ENCODE results near the gene FAM98A.

FAM98A gene

GRCh38 chr2:33581872-33582271 lies 17.2 kb downstream of the FAM98A start:
- H3K4me1 ChIP-seq (ENCODE audit: insufficient read depth, low read length), result peaks cover 19% of the 10 kb centered on the region; the same call in 1 of the 2 replicates
- no peaks in the 10 kb centered on the region for H3K9me3 ChIP-seq (ENCODE audit: control insufficient read depth, insufficient read depth, low read length)
- H3K9ac ChIP-seq (ENCODE audit: low read depth, low read length), result no peak overlapping the region
- H3K36me3 ChIP-seq (ENCODE audit: insufficient read depth, low read length), result peaks cover 5% of the 10 kb centered on the region; the same call in 1 of the 2 replicates

GRCh38 chr2:33579227-33579626 lies 19.9 kb downstream of the FAM98A start:
- no peaks in the 10 kb centered on the region for H3K36me3 ChIP-seq (ENCODE audit: insufficient read depth, low read length)
- peaks cover 17% of the 10 kb centered on the region; the same call in 1 of the 2 replicates for H3K4me1 ChIP-seq (ENCODE audit: insufficient read depth, low read length)
- H3K9me3 ChIP-seq (ENCODE audit: control insufficient read depth, insufficient read depth, low read length), result no peaks in the 10 kb centered on the region
- H3K9ac ChIP-seq (ENCODE audit: low read depth, low read length), result no peak overlapping the region

GRCh38 chr2:33577668-33578067 lies 21.4 kb downstream of the FAM98A start:
- peaks cover 12% of the 10 kb centered on the region; the same call in 1 of the 2 replicates for H3K4me1 ChIP-seq (ENCODE audit: insufficient read depth, low read length)
- no peak overlapping the region for H3K9ac ChIP-seq (ENCODE audit: low read depth, low read length)
- no peaks in the 10 kb centered on the region for H3K36me3 ChIP-seq (ENCODE audit: insufficient read depth, low read length)
- no peaks in the 10 kb centered on the region for H3K9me3 ChIP-seq (ENCODE audit: control insufficient read depth, insufficient read depth, low read length)

DNA sequence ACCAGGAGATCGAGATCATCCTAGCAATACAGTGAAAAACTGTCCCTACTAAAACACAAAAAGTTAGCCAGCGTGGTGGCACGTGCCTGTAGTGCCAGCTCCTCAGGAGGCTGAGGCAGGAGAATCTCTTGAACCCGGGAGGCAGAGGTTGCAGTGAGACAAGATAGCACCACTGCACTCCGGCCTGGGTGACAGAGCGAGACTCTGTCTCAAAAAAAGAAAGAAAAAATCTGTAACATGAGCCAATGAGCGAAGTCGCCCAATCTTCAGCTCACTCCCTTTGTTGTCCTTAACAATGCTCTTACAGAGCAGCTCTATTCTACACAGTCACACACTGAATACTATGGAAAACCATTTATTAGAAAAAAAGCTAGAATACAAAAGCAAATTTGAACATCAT lies 22.0 kb downstream of the FAM98A start:
- H3K9me3 ChIP-seq (ENCODE audit: control insufficient read depth, insufficient read depth, low read length), result no peaks in the 10 kb centered on the region
- no peak overlapping the region for H3K9ac ChIP-seq (ENCODE audit: low read depth, low read length)
- no peaks in the 10 kb centered on the region for H3K36me3 ChIP-seq (ENCODE audit: insufficient read depth, low read length)
- peaks cover 12% of the 10 kb centered on the region; the same call in 1 of the 2 replicates for H3K4me1 ChIP-seq (ENCODE audit: insufficient read depth, low read length)

- Histone ChIP-seq H3K4me1 (ENCODE audit: insufficient read depth, low read length) (peaks cover 8% of the 10 kb centered on the region; the same call in 1 of the 2 replicates), H3K9me3 (ENCODE audit: control insufficient read depth, insufficient read depth, low read length) (no peaks in the 10 kb centered on the region), H3K9ac (ENCODE audit: low read depth, low read length) (no peak overlapping the region), H3K36me3 (ENCODE audit: insufficient read depth, low read length) (no peaks in the 10 kb centered on the region)
Observed at GRCh38 chr2:33573657-33574056, 25.4 kb downstream of the FAM98A start.

DNA sequence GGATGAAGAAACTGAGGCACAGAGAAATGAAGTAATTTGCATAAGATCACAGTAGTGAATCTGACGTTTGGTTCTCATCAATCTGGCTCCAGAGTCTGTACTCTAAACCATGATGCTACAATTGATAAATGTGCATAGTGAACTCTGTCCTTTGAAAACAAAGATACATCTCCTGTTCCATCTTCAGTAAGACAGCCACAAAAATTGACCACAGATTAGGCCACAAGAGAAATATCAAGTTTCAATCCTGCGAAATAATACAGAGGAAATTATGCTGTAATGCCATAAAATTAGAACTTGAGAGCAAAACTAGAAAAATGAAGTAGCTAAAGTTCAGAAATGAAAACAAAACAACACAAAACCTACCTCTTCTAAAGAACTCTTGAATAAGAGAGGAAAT lies 28.4 kb downstream of the FAM98A start:
- no peaks in the 10 kb centered on the region for H3K4me1 ChIP-seq (ENCODE audit: insufficient read depth, low read length)

DNA sequence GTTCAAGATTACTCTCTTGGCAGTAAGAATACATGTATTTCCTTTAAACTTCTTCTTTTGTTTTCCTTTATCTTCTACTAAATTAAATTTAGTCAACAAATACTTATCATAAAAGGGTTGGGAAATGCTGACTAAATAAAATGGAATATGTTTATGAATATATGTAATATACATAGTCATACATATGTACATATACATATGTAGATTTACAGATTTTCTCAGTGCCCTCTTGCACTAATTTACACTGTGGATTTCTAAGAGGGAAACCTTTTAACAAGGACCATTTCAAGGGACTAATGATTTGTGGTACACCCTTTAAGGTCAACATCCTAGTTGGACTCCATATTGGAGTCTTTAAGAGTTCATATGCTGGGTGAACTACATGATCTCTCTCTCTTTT lies 37.2 kb downstream of the FAM98A start:
- H3K9me3 ChIP-seq (ENCODE audit: control insufficient read depth, insufficient read depth, low read length), result no peaks in the 10 kb centered on the region
- no peaks in the 10 kb centered on the region for H3K4me1 ChIP-seq (ENCODE audit: insufficient read depth, low read length)
- H3K36me3 ChIP-seq (ENCODE audit: insufficient read depth, low read length), result no peaks in the 10 kb centered on the region
- H3K9ac ChIP-seq (ENCODE audit: low read depth, low read length), result no peak overlapping the region

More for the DNA sequence above, 28.4 kb downstream of the FAM98A start:
- no peaks in the 10 kb centered on the region for H3K9me3 ChIP-seq (ENCODE audit: control insufficient read depth, insufficient read depth, low read length)
- no peak overlapping the region for H3K9ac ChIP-seq (ENCODE audit: low read depth, low read length)
- H3K36me3 ChIP-seq (ENCODE audit: insufficient read depth, low read length), result no peaks in the 10 kb centered on the region

- H3K9me3 ChIP-seq (ENCODE audit: control insufficient read depth, insufficient read depth, low read length), result no peaks in the 10 kb centered on the region
Observed at GRCh38 chr2:33560017-33560416, 39.1 kb downstream of the FAM98A start.

GRCh38 chr2:33559328-33559727 lies 39.8 kb downstream of the FAM98A start:
- Histone ChIP-seq H3K4me1 (ENCODE audit: insufficient read depth, low read length) (0 out of 2 replicates have a peak, but pooled peaks cover 10% of the 10 kb centered on the region), H3K36me3 (ENCODE audit: insufficient read depth, low read length) (no peaks in the 10 kb centered on the region), H3K9me3 (ENCODE audit: control insufficient read depth, insufficient read depth, low read length) (no peaks in the 10 kb centered on the region), H3K9ac (ENCODE audit: low read depth, low read length) (no peak overlapping the region)

More at GRCh38 chr2:33560017-33560416, 39.1 kb downstream of the FAM98A start:
- H3K4me1 ChIP-seq (ENCODE audit: insufficient read depth, low read length), result 0 out of 2 replicates have a peak, but pooled peaks cover 6% of the 10 kb centered on the region
- H3K36me3 ChIP-seq (ENCODE audit: insufficient read depth, low read length), result no peaks in the 10 kb centered on the region
- H3K9ac ChIP-seq (ENCODE audit: low read depth, low read length), result no peak overlapping the region

- no peaks in the 10 kb centered on the region for H3K9me3 ChIP-seq (ENCODE audit: control insufficient read depth, insufficient read depth, low read length)
- no peaks in the 10 kb centered on the region for H3K36me3 ChIP-seq (ENCODE audit: insufficient read depth, low read length)
- H3K9ac ChIP-seq (ENCODE audit: low read depth, low read length), result no peak overlapping the region
- peaks cover 10% of the 10 kb centered on the region; the same call in 1 of the 2 replicates for H3K4me1 ChIP-seq (ENCODE audit: insufficient read depth, low read length)
Observed at GRCh38 chr2:33555681-33556080, 43.4 kb downstream of the FAM98A start.

DNA sequence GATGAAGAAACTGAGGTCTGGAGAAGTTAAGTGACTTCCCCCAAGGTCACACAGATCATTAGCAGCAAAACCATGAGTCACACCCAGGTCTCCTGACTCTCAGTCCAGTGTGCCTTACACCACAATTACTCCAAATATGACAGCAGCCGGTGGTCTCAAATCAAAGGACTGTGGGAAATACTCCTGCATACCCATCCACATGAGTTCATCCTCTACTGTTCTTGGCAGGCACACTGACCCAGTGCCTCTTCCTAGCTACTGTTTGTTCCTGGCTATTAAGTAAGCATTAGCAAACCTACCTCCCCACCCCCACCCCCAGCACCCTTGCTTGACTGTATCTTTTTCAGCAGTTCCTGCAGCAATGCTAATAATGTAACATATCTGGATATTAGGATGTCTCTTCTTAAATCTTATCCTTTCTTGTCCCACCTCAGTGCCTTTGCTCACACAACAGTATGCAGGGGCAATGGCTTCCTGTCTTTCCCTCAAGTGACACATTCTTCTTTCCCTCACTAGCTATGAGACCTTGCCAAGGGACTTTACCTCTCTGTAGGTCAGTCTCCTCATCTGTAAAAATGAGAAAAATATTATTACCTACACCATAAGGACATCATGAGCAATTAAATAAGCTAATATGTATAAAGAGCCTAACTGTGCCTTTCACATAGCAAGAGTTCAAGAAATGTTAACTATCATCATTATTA lies 46.2 kb downstream of the FAM98A start:
- Histone ChIP-seq H3K36me3 (ENCODE audit: insufficient read depth, low read length) (no peaks in the 10 kb centered on the region), H3K9ac (ENCODE audit: low read depth, low read length) (no peak overlapping the region), H3K9me3 (ENCODE audit: control insufficient read depth, insufficient read depth, low read length) (no peaks in the 10 kb centered on the region), H3K4me1 (ENCODE audit: insufficient read depth, low read length) (peaks cover 10% of the 10 kb centered on the region; the same call in 1 of the 2 replicates)

DNA sequence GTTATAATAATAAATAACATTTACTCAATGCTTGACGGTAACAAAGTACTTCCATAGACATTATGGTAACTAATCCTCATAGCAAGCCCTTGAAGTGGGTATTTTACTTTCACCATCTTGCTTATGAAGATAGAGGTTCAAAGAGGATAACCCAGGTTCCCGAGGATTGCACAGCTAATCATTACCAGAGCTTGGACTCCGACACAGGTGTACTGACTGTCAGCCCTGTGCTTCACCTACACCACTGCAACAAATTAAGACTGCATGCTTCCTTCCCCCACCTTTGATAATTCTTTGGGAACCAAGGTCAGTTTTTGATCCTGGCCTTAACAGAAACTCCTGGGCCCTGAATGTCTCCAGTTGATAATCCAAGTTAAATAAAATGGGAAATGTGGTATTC lies 48.9 kb downstream of the FAM98A start:
- H3K36me3 ChIP-seq (ENCODE audit: insufficient read depth, low read length), result no peaks in the 10 kb centered on the region
- no peaks in the 10 kb centered on the region for H3K9me3 ChIP-seq (ENCODE audit: control insufficient read depth, insufficient read depth, low read length)
- peaks cover 5% of the 10 kb centered on the region; the same call in 1 of the 2 replicates for H3K4me1 ChIP-seq (ENCODE audit: insufficient read depth, low read length)
- no peak overlapping the region for H3K9ac ChIP-seq (ENCODE audit: low read depth, low read length)

GRCh38 chr2:33541243-33541642 lies 57.9 kb downstream of the FAM98A start:
- peaks cover 4% of the 10 kb centered on the region; the same call in 1 of the 2 replicates for H3K4me1 ChIP-seq (ENCODE audit: insufficient read depth, low read length)
- H3K36me3 ChIP-seq (ENCODE audit: insufficient read depth, low read length), result no peaks in the 10 kb centered on the region
- no peak overlapping the region for H3K9ac ChIP-seq (ENCODE audit: low read depth, low read length)
- H3K9me3 ChIP-seq (ENCODE audit: control insufficient read depth, insufficient read depth, low read length), result no peaks in the 10 kb centered on the region

DNA sequence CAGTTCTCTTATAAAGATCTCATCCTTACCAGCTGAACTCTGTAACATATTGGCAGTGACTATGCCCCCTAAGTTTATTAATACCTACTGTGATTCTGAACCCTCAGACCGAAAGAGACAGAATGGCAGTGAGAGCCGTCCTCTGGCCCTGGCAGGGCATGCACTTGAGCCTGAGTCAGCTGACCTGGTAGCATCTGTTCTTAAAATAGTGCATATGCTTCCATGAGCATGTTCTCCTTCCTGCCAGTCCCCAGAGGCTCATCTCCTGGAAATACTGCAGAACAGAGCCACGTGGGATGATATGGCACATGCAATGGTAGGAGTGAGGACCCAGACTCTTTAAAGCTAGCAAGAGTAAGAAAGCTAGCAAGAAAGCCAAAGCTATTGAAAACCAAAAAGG lies 63.7 kb downstream of the FAM98A start:
- H3K4me1 ChIP-seq (ENCODE audit: insufficient read depth, low read length), result peaks cover 4% of the 10 kb centered on the region
- H3K9me3 ChIP-seq (ENCODE audit: control insufficient read depth, insufficient read depth, low read length), result no peaks in the 10 kb centered on the region
- no peaks in the 10 kb centered on the region for H3K36me3 ChIP-seq (ENCODE audit: insufficient read depth, low read length)
- no peak overlapping the region for H3K9ac ChIP-seq (ENCODE audit: low read depth, low read length)
